Stimulated activated CD4-positive, alpha-beta T cell treated with anti-CD3 and anti-CD28 coated beads, TNF-alpha, amount 100 ng/mL, for 4 hours (primary cell): Measurements from ENCODE around the gene TMPRSS11D.

ENCODE experiments used
- DNase-seq, 3 experiments: peaks; one replicate each; pipeline ENCODE4 v3.0.0-alpha.2; 2020; ENCODE audit warnings: low read depth in 3 of 3

TMPRSS11D gene

DNA sequence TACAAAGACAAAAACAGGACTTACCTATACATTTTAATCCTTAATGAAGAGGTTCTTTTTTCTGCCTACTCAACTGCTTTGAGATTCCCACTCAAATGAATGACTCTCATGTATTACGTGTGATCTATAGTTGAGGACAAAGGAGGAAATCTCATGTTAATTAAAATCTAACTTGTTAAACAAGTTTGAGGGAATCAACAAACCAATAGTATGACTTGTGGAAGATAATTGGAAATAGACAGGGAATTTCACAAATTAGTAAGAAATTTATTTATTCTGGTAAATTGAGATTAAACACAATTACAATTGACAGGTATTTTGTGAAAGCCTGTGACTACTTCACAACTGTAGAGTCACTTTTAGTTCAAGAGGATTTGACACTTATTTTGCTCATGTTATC, at the start of gene TMPRSS11D:
TSS of gene TMPRSS11D (minus strand) at position 101 of the 400 bp plus-strand sequence. CDS start at position 32, 69 bp downstream.
- DNase-seq: no peak

- DNase-seq: no peak
Measured at GRCh38 chr4:67933038-67933437, 49.2 kb upstream of the TMPRSS11D start.

GRCh38 chr4:67931256-67931655, 47.5 kb upstream of the TMPRSS11D start:
- no peak for DNase-seq

- no peak for DNase-seq
Measured at GRCh38 chr4:67929426-67929825, 45.6 kb upstream of the TMPRSS11D start.

DNA sequence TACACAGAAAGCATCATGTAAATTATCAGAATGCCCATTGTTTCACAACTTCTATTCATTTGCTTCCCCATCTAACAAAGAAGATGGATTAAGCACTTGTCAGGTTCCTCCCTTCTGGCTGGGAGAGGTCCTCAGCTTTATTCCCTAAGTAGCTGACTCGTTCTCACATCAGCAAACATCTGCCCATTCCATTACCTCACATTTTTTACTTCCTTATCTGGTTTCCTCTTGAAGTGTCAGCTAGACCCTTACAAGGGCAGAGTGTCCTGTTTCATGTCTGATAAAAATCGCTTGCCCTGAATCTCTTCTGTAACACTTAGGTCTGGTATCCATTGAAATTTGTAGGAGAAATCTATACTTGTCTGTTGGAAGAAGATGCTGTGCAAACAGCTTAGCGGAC, 44.7 kb upstream of the TMPRSS11D start:
- DNase-seq: no peak

GRCh38 chr4:67927251-67927650, 43.4 kb upstream of the TMPRSS11D start:
- no peak for DNase-seq

GRCh38 chr4:67926485-67926884, 42.7 kb upstream of the TMPRSS11D start:
- no peak for DNase-seq

DNA sequence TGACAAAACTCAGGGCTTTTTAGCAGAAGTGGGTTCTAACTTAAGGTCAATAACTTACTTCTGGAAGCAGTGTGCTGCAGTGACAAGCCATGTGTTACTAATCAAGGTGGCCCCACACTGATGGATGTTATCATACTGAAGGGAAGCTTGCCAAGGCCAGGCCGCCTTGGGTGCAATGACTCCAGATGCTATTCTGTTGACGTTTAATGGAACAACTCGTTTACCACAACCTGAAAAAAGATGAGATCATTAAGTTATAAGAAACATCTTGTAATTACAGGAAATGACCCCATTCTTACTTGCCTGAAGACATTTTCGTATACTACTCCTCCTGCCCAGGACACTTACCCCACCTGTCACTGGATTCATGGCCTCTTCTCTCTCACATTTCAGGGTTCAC, 38.9 kb upstream of the TMPRSS11D start:
- no peak for DNase-seq

- DNase-seq: no peak
Measured at GRCh38 chr4:67918428-67918827, 34.6 kb upstream of the TMPRSS11D start.

DNA sequence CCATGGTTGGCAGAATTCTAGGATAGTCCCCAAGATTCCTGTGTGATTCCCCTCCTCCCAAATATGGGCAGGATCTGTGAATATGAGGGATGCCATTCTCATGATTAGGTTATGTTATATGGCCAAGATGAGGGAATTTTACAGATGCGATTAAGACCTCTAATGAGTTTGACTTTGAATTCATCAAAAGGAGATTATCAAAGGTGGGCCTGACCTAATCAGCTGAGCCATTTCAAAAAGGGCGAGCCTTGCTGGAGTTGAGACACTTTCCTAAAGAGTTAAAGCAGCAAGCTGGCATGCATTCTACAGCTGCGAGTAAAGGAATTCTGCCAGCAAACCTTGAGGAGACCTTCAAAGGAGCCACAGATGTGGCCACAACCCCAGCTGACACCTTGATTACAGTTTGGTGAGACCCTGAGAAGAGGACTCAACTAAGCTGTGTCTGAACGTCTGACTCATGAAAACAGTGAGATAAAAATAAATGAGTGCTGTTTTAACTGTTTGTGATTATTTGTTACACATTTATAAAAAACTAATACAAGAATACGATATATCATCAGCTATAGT, 31.7 kb upstream of the TMPRSS11D start:
- no peak for DNase-seq

- no peak for DNase-seq
Measured at GRCh38 chr4:67912080-67912479, 28.3 kb upstream of the TMPRSS11D start.

DNA sequence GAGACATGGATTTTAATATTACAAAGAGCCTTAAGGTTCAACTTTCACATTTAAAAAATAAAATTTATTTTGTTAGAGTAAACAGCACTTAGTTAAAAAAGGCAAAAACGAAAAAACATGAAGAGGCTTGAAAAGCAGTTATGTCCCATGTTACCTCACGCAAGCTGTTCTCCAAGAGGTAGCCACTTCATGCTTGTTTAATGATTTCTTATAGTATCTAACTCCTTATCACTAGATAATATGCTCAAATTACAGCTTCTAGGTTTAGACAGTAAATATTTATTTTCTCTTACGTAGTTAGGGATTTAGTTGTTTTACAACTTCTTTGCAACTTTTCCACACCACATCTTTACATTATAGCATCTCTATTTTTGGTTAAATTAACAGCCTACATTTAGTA, 27.8 kb upstream of the TMPRSS11D start:
- no peak for DNase-seq

GRCh38 chr4:67911141-67911540, 27.3 kb upstream of the TMPRSS11D start:
- no peak for DNase-seq

DNA sequence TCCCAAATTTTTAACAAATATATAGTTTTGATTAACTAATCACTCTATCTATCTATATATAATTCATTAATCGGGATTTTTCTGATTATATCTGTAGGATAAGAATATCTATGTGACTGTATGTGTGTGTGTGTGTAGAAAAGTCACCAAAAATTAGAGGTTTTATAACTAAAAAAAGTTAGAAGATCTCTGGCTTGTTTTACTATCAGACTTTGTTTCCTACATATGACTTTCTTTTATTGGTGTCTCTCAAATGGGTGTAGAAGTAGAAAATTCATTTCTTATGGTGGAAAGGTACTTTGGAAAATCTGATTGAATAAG, 26.7 kb upstream of the TMPRSS11D start:
- no peak for DNase-seq

DNA sequence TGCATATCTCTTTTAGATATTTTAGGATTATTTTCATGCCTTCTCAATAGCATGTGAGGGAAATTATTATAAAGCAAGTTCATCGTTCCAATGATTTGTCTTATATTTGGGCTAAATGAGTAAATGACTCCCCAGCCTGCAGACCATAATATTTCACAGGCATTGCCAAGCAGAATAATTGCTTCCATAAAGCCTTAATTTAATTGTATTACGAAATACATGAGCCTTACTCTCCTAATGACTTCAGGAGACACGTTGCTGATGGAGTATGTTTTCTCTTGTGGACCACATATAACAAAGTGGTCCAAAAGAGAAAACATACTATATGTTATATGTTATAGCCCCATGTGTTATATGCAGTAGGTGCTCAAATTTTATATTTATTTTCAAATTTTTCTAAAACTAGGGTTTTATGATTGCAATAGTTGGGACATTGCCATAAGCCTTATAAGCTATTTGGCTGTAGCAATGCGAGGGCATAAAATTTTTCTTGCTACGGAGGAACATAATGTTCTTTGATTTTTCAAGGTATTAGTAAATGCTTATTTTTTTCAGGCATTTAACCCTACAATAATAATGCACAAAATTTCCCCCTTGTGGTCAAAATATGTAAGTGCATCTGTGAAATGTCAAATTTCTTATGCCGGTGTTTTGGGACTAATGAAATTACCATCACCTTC, 26.2 kb upstream of the TMPRSS11D start:
- DNase-seq: no peak

- no peak for DNase-seq
Measured at GRCh38 chr4:67907650-67908049, 23.8 kb upstream of the TMPRSS11D start.

GRCh38 chr4:67899096-67899495, 15.3 kb upstream of the TMPRSS11D start:
- DNase-seq: no peak

- no peak for DNase-seq
Measured at GRCh38 chr4:67897686-67898085, 13.9 kb upstream of the TMPRSS11D start.

DNA sequence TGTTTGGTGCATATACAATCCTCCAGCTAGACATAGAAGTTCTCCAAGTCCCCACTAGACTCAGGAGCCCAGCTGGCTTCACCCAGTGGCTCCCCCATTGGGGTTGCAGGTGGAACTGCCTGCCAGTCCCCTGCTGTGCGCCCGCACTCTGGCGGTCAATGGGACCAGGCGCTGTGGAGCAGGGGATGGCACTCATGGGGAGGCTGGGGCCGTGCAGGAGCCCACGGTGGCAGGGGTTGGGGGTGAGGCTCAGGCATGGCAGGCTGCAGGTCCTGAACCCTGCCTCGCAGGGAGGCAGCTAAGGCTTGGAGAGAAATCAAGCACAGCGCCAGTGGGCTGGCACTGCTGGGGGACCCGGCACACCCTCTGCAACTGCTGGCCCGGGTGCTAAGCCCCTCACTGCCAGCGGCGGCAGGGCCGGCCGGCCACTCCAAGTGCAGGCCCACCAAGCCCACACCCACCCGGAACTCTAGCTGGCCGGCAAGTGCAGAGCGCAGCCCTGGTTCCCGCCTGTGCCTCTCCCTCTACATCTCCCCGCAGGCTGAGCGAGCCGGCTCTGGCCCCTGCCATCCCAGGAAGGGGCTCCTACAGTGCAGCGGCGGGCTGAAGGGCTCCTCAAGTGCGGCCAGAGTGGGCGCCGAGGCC, 12.7 kb upstream of the TMPRSS11D start:
- no peak for DNase-seq

GRCh38 chr4:67894659-67895058, 10.9 kb upstream of the TMPRSS11D start:
- no peak for DNase-seq

GRCh38 chr4:67892905-67893304, 9.1 kb upstream of the TMPRSS11D start:
- DNase-seq: no peak

GRCh38 chr4:67892253-67892652, 8.5 kb upstream of the TMPRSS11D start:
- DNase-seq: no peak

DNA sequence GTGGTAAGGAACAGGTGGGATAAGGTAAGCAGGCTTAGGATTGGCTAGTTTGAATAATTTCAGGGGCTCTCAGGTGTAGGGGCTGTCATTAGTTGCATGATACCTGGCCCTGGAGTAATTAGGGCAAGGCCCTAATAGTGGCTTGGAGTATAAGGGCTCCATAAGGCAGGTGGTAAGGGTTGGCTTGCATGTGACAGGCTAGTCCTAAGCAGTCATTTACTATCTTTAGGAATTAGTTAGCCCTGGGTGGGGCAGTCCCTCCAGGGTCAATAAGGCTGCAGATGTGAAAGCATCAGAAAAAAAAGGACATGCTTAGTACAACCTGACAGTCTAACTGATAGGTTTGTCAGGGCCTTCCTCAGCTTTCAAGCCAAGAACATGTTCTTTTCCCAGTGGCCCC, 7.8 kb upstream of the TMPRSS11D start:
- DNase-seq: no peak

- DNase-seq: no peak
Measured at GRCh38 chr4:67886281-67886680, 2.5 kb upstream of the TMPRSS11D start.
